ENCODE data around the gene GRIK5.

GRIK5 gene

GRCh38 chr19:41978470-41978869 lies 91.5 kb downstream of the GRIK5 start:
- H3K27me3 ChIP-seq (ENCODE audit: insufficient read depth, low read length, poor library complexity, severe bottlenecking) = no peaks in the 10 kb centered on the region
- no peaks in the 10 kb centered on the region for H3K9me2 ChIP-seq (replicated peaks; ENCODE audit: low read depth, low read length)
- H3K4me3 ChIP-seq (ENCODE audit: low read length, poor library complexity, severe bottlenecking) = no peak overlapping the region
- no peaks in the 10 kb centered on the region for H3K36me3 ChIP-seq (ENCODE audit: insufficient read depth, low read length)
- no peak overlapping the region for H3K9ac ChIP-seq (ENCODE audit: low read depth, low read length, poor library complexity, severe bottlenecking)
- H4K20me1 ChIP-seq (ENCODE audit: insufficient read depth, low read length, poor library complexity, severe bottlenecking) = no peaks in the 10 kb centered on the region
- H3K4me1 ChIP-seq (ENCODE audit: insufficient read depth, low read length, poor library complexity, severe bottlenecking) = no peaks in the 10 kb centered on the region
- no peaks in the 10 kb centered on the region for H3F3A ChIP-seq (ENCODE audit: low read depth)
- H3K4me2 ChIP-seq (ENCODE audit: low read depth, low read length, poor library complexity, severe bottlenecking) = no peak overlapping the region
- H3K9me3 ChIP-seq (ENCODE audit: insufficient read depth, low read depth, low read length) = no peaks in the 10 kb centered on the region
- no peak for TF ChIP-seq EZH2phosphoT487 (IDR thresholded peaks at IDR 0.05; ENCODE audit: borderline replicate concordance)
- no peak for TF ChIP-seq CTCF (conservative IDR thresholded peaks at IDR 0.05; ENCODE audit: low read length)
- H3K79me2 ChIP-seq (ENCODE audit: insufficient read depth, low read length) = no peaks in the 10 kb centered on the region
- H2AFZ ChIP-seq (ENCODE audit: low read length) = no peak overlapping the region

GRCh38 chr19:41977916-41978315 lies 92.1 kb downstream of the GRIK5 start:
- no peaks in the 10 kb centered on the region for H3K9me2 ChIP-seq (replicated peaks; ENCODE audit: low read depth, low read length)
- no peak overlapping the region for H3K4me2 ChIP-seq (ENCODE audit: low read depth, low read length, poor library complexity, severe bottlenecking)
- H2AFZ ChIP-seq (ENCODE audit: low read length) = no peak overlapping the region
- no peaks in the 10 kb centered on the region for H3F3A ChIP-seq (ENCODE audit: low read depth)
- no peaks in the 10 kb centered on the region for H3K79me2 ChIP-seq (ENCODE audit: insufficient read depth, low read length)
- no peaks in the 10 kb centered on the region for H3K4me1 ChIP-seq (ENCODE audit: insufficient read depth, low read length, poor library complexity, severe bottlenecking)
- H3K9ac ChIP-seq (ENCODE audit: low read depth, low read length, poor library complexity, severe bottlenecking) = no peak overlapping the region
- H3K27me3 ChIP-seq (ENCODE audit: insufficient read depth, low read length, poor library complexity, severe bottlenecking) = no peaks in the 10 kb centered on the region
- H3K4me3 ChIP-seq (ENCODE audit: low read length, poor library complexity, severe bottlenecking) = no peak overlapping the region
- TF ChIP-seq CTCF (conservative IDR thresholded peaks at IDR 0.05; ENCODE audit: low read length) = no peak
- TF ChIP-seq EZH2phosphoT487 (IDR thresholded peaks at IDR 0.05; ENCODE audit: borderline replicate concordance) = no peak
- H4K20me1 ChIP-seq (ENCODE audit: insufficient read depth, low read length, poor library complexity, severe bottlenecking) = no peaks in the 10 kb centered on the region
- no peaks in the 10 kb centered on the region for H3K36me3 ChIP-seq (ENCODE audit: insufficient read depth, low read length)
- H3K9me3 ChIP-seq (ENCODE audit: insufficient read depth, low read depth, low read length) = no peaks in the 10 kb centered on the region

GRCh38 chr19:41974652-41975051 lies 95.4 kb downstream of the GRIK5 start:
- H3K36me3 ChIP-seq (ENCODE audit: insufficient read depth, low read length) = no peaks in the 10 kb centered on the region

More at GRCh38 chr19:41974652-41975051, 95.4 kb downstream of the GRIK5 start:
- Histone ChIP-seq H3K9ac (ENCODE audit: low read depth, low read length, poor library complexity, severe bottlenecking) (no peak overlapping the region), H3K9me3 (ENCODE audit: insufficient read depth, low read depth, low read length) (no peaks in the 10 kb centered on the region), H3K79me2 (ENCODE audit: insufficient read depth, low read length) (no peaks in the 10 kb centered on the region), H3F3A (ENCODE audit: low read depth) (no peaks in the 10 kb centered on the region), H3K27me3 (ENCODE audit: insufficient read depth, low read length, poor library complexity, severe bottlenecking) (no peaks in the 10 kb centered on the region), H3K4me2 (ENCODE audit: low read depth, low read length, poor library complexity, severe bottlenecking) (no peak overlapping the region), H3K4me3 (ENCODE audit: low read length, poor library complexity, severe bottlenecking) (no peak overlapping the region), H3K9me2 (replicated peaks; ENCODE audit: low read depth, low read length) (no peaks in the 10 kb centered on the region), H4K20me1 (ENCODE audit: insufficient read depth, low read length, poor library complexity, severe bottlenecking) (no peaks in the 10 kb centered on the region), H2AFZ (ENCODE audit: low read length) (no peak overlapping the region), H3K4me1 (ENCODE audit: insufficient read depth, low read length, poor library complexity, severe bottlenecking) (no peaks in the 10 kb centered on the region)
- TF ChIP-seq EZH2phosphoT487 (IDR thresholded peaks at IDR 0.05; ENCODE audit: borderline replicate concordance) (no peak), CTCF (conservative IDR thresholded peaks at IDR 0.05; ENCODE audit: low read length) (no peak)
